Ascending aorta (tissue), 2 donors: Measurements from ENCODE around the gene IFITM10. TPM values are rescaled to one million over a fixed set of nuclear protein-coding genes. Genes with fewer than 3 reads are reported as not detected.

Source experiments
- DNase-seq, 2 donors: peaks; one replicate each; pipeline ENCODE4 v3.0.0-alpha.2; 2019; ENCODE audit warnings: low spot score in 2 of 2
- H3K27ac ChIP-seq, 2 donors: fragments of 200-600 bp; sonication (generic); one replicate each; pipeline ENCODE4 v1.5.1; 2016 to 2017; ENCODE audit warnings: mild to moderate bottlenecking in 1 of 2
- H3K27me3 ChIP-seq: fragments of 200-600 bp; sonication (generic); one replicate; pipeline ENCODE4 v1.5.1; 2017
- H3K36me3 ChIP-seq, 2 donors: fragments of 200-600 bp; sonication (generic); one replicate each; pipeline ENCODE4 v1.5.1; 2016
- H3K4me1 ChIP-seq, 2 donors: fragments of 200-600 bp; sonication (generic); one replicate each; pipeline ENCODE4 v1.5.1; 2016 to 2017; ENCODE audit warnings: mild to moderate bottlenecking in 1 of 2
- H3K4me3 ChIP-seq, 2 donors: fragments of 200-600 bp; sonication (generic); one replicate each; pipeline ENCODE4 v1.5.1; 2016 to 2017; ENCODE audit warnings: mild to moderate bottlenecking in 1 of 2
- H3K9me3 ChIP-seq, 2 donors: fragments of 200-600 bp; sonication (generic); one replicate each; pipeline ENCODE4 v1.5.1; 2016
- CTCF ChIP-seq, 3 experiments: fragments of 200-600 bp in 2 of 3; fragments of 450-650 bp in 1 of 3; sonication (generic) in 2 of 3; IDR thresholded peaks; one replicate each; pipeline ENCODE4 v1.5.1; 2016 to 2019; ENCODE audit warnings: antibody characterized with exemption in 3 of 3, mild to moderate bottlenecking in 1 of 3, moderate library complexity in 1 of 3
- intact Hi-C: fragments of 100-400 bp; cut with DNase I; formaldehyde crosslinking; loops from one replicate; pipeline ENCODE4 v1.15.1; 2023
- total RNA-seq: library from RNA; depleted of rRNA; stranded (reverse); fragments of >200 nt; gene quantifications from one replicate; pipeline ENCODE4 v1.1.0, GENCODE V29; 2016

The IFITM10 gene
- total RNA-seq, 1 donor from 2014 or later: 2.9 TPM

DNA sequence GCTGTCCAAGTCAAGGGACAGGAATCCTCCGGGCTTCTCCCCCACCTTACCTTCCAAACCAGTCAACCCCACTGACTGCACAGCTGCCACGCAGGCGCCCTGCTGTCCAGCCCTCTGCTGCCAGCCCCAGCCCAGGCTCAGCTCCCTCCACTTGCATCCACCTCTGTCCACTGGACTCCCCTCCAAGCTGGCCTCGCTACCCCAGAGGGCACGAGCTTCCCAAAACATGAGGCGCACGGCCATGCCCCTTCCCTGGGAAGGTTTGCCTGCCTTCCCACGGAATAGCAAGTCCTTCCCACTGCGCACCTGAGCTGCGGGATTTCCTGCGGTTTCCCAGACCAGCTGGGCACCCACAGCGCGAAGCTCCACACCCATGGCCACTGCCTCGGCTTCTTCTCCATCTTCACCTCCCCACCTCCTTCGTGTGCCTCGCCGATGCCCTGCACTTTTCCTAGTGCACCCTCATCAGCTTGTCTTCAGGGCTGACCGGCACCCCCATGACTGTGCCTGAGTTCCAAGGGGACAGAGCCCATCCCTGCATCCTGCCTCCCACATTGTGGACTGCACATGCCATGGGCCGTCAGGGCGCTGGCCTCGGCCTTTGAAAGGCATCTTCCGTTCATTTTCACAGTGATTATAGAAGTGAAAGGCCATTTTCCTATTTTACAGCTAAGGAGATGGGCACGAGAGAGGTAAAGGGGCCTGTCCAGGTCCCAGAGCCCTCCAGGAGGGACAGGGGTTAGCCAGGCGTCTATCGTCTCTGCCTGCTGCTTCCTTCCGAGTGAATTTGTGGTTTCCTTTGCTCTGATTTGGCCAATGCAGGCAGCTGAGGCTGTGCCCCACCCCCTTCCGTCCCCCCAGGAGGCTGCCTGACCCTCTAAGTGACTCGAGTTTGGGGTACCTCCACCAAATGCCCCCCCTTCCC is 16.4 kb downstream of the IFITM10 start:
- H3K4me1 ChIP-seq: no peaks in the 10 kb centered on the region
- no peaks in the 10 kb centered on the region for H3K36me3 ChIP-seq
- intact Hi-C loops: no loop called here
- peaks cover 4% of the 10 kb centered on the region in 2 donors for H3K9me3 ChIP-seq
- peak in 1 of 2 donors; percentile 60 for DNase-seq
- TF ChIP-seq CTCF (IDR thresholded peaks at IDR 0.05): no peak
- no peak overlapping the region for H3K4me3 ChIP-seq
- H3K27me3 ChIP-seq: no peaks in the 10 kb centered on the region
- no peak overlapping the region for H3K27ac ChIP-seq

- H3K27ac ChIP-seq: no peak overlapping the region
- H3K36me3 ChIP-seq: no peaks in the 10 kb centered on the region
- H3K9me3 ChIP-seq: peaks cover 4% of the 10 kb centered on the region in 2 donors
- intact Hi-C loops: no loop called here
- peaks cover 3% of the 10 kb centered on the region for H3K27me3 ChIP-seq
- H3K4me1 ChIP-seq: no peaks in the 10 kb centered on the region
- H3K4me3 ChIP-seq: no peak overlapping the region
- TF ChIP-seq CTCF (IDR thresholded peaks at IDR 0.05): no peak
- peak in 1 of 2 donors; percentile 35 for DNase-seq
Observed at GRCh38 chr11:1733009-1733715, 17.2 kb downstream of the IFITM10 start.

- no peak for TF ChIP-seq CTCF (IDR thresholded peaks at IDR 0.05)
- Histone ChIP-seq H3K4me3 (no peak overlapping the region), H3K4me1 (no peaks in the 10 kb centered on the region), H3K27me3 (peaks cover 3% of the 10 kb centered on the region), H3K27ac (no peak overlapping the region), H3K9me3 (peaks cover 4% of the 10 kb centered on the region in 2 donors), H3K36me3 (no peaks in the 10 kb centered on the region)
- DNase-seq: peak in 1 of 2 donors; percentile 44
- intact Hi-C loops: no loop called here
Observed at GRCh38 chr11:1732418-1733008, 17.9 kb downstream of the IFITM10 start.

DNA sequence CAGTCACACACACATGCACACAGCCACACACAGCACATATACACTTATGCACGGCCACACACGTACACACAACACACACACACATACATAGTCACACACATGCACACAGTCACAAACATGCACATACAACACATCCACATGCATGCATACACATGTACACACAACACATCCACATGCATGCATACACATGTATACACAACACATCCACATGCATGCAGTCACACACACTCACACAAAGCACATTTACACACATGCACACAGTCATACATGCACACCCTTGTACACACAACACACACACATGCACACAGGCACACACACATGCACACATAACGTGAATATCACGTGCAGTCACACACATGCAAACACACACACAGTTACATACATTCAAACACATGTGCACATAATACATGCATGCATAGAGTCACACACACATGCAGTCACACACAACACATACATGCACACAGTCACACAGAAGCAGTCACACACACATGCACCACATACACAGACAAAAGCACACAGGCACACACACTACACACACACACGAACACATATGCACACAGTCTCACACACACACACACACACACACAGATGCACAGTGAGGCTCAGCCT is 18.8 kb downstream of the IFITM10 start:
- Histone ChIP-seq H3K9me3 (no peaks in the 10 kb centered on the region), H3K4me3 (no peak overlapping the region), H3K27ac (no peak overlapping the region), H3K4me1 (no peaks in the 10 kb centered on the region), H3K27me3 (peaks cover 3% of the 10 kb centered on the region), H3K36me3 (no peaks in the 10 kb centered on the region)
- intact Hi-C loops: no loop called here
- DNase-seq: peak in 1 of 2 donors; percentile 15
- no peak for TF ChIP-seq CTCF (IDR thresholded peaks at IDR 0.05)

DNA sequence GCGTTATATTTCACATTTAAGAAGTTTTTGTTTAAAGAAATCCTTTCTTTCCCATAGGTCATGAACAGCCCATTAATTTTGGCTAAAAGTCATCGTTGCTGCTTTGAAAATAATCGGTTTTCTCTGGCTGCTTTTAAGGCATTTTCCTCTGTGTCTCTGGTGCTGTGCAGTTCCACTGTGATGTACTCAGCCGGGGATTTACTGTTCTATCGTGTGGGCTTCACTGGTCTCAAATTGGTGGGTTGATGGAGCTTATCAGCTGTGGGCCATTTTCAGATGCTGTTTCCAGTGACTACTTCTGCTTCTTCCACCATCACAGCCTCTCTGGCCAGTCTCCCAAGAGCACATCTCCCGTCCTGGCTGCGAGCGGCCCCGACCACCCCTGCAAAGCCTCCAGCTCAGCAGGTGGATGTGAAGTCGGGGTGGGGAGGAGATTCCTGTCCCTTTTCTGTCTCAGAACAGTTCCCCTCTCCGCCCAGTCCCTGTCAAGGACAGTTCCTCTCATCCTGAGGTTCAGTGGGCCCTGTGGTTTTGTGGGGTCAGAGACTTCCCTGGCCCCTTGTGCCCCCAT is 20.3 kb downstream of the IFITM10 start:
- peak in 1 of 2 donors; percentile 48 for DNase-seq
- no peaks in the 10 kb centered on the region for H3K36me3 ChIP-seq
- H3K27ac ChIP-seq: no peak overlapping the region
- H3K4me1 ChIP-seq: no peaks in the 10 kb centered on the region
- peaks cover 3% of the 10 kb centered on the region for H3K27me3 ChIP-seq
- no peaks in the 10 kb centered on the region for H3K9me3 ChIP-seq
- intact Hi-C loops: no loop called here
- no peak overlapping the region for H3K4me3 ChIP-seq
- TF ChIP-seq CTCF (IDR thresholded peaks at IDR 0.05): no peak
